ENCODE measurements around the gene MFAP1.

GRCh38 chr15:43808435-43808950 lies 16.0 kb downstream of the MFAP1 start:
- TF ChIP-seq CTCF (IDR thresholded peaks at IDR 0.05) (no peak), POLR2A (IDR thresholded peaks at IDR 0.05) (no peak)

All from thyroid gland (tissue), 4 donors.